ENCODE measurements around the gene POLE2. TPM values are rescaled to one million over a fixed set of nuclear protein-coding genes. Genes with fewer than 3 reads are reported as not detected.

POLE2 gene
- total and polyA plus RNA-seq, 2 of the 13 experiments (the other 11 are each of a cell fraction or from before 2014, with no cell fraction given) = 16.6 to 37.0 TPM

GRCh38 chr14:49633640-49634546, 54.1 kb downstream of the POLE2 start (continued):
- TF ChIP-seq ZNF414 (CRISPR knock-in tag; IDR thresholded peaks at IDR 0.05) = no peak
- TF ChIP-seq ZNF747 (CRISPR knock-in tag; IDR thresholded peaks at IDR 0.05; ENCODE audit: borderline replicate concordance) = peak; percentile 28; the same call in 1 of the 2 replicates
- TF ChIP-seq TIGD3 (CRISPR knock-in tag; IDR thresholded peaks at IDR 0.05; ENCODE audit: borderline replicate concordance) = no peak
- no peak for TF ChIP-seq TOPORS (CRISPR knock-in tag; IDR thresholded peaks at IDR 0.05)
- no peak for TF ChIP-seq TEF (CRISPR knock-in tag; IDR thresholded peaks at IDR 0.05)
- no peak for TF ChIP-seq NBN (conservative IDR thresholded peaks at IDR 0.05)
- peak; percentile 32 for TF ChIP-seq HCFC1 (IDR thresholded peaks at IDR 0.05; ENCODE audit: low read depth, low read length)
- no peak for TF ChIP-seq SRF (IDR thresholded peaks at IDR 0.05; ENCODE audit: low read depth, low read length)
- no peak for TF ChIP-seq MIXL1 (CRISPR knock-in tag; IDR thresholded peaks at IDR 0.05)
- TF ChIP-seq PITX1 (CRISPR knock-in tag; IDR thresholded peaks at IDR 0.05) = peak; percentile 88; the same call in 1 of the 2 replicates
- peak; percentile 99 for TF ChIP-seq HNRNPLL (IDR thresholded peaks at IDR 0.05; ENCODE audit: low read depth, low read length, poor library complexity, severe bottlenecking)
- TF ChIP-seq PRMT3 (CRISPR knock-in tag; IDR thresholded peaks at IDR 0.05; ENCODE audit: borderline replicate concordance, low read depth) = peak; percentile 74
- TF ChIP-seq ZNF615 (CRISPR knock-in tag; IDR thresholded peaks at IDR 0.05; ENCODE audit: borderline replicate concordance) = no peak; the same call in 1 of the 2 replicates
- no peak for TF ChIP-seq PLRG1 (conservative IDR thresholded peaks at IDR 0.05)
- TF ChIP-seq RBAK (CRISPR knock-in tag; IDR thresholded peaks at IDR 0.05) = no peak
- TF ChIP-seq KDM4B (CRISPR knock-in tag; IDR thresholded peaks at IDR 0.05) = peak; percentile 73
- TF ChIP-seq ARNTL (CRISPR knock-in tag; IDR thresholded peaks at IDR 0.05) = no peak
- no peak for TF ChIP-seq RFX3 (CRISPR knock-in tag; IDR thresholded peaks at IDR 0.05)
- no peak for TF ChIP-seq SETDB1 (CRISPR knock-in tag; IDR thresholded peaks at IDR 0.05; ENCODE audit: borderline replicate concordance)
- 0 out of 2 replicates have a peak, but pooled peaks have one; percentile 50 for TF ChIP-seq MTF1 (CRISPR knock-in tag; IDR thresholded peaks at IDR 0.05)
- TF ChIP-seq ZNF281 (CRISPR knock-in tag; IDR thresholded peaks at IDR 0.05; ENCODE audit: borderline replicate concordance) = peak; percentile 56
- peak; percentile 87; the same call in 1 of the 2 replicates for TF ChIP-seq ZNF780A (CRISPR knock-in tag; IDR thresholded peaks at IDR 0.05)
- no peak for TF ChIP-seq ATF1 (CRISPR knock-in tag; IDR thresholded peaks at IDR 0.05)
- peak; percentile 55; the same call in 1 of the 2 replicates for TF ChIP-seq DNMT3B (CRISPR knock-in tag; conservative IDR thresholded peaks at IDR 0.05)
